T-helper 2 cell treated with Interferon-gamma antibody and Interleukin-4, amounts not matched to agents 100 ng/mL and 5 ng/mL, for 36 hours (primary cell): Measurements from ENCODE around the gene TULP1. TPM values are rescaled to one million over a fixed set of nuclear protein-coding genes. Genes with fewer than 3 reads are reported as not detected.

ENCODE experiments used
- intact Hi-C: fragments of 100-400 bp; cut with micrococcal nuclease; formaldehyde crosslinking; loops from one replicate; pipeline ENCODE4 v1.15.1; 2023
- total RNA-seq: library from RNA; stranded (reverse); gene quantifications from 2 replicates; pipeline ENCODE4 v1.2.3, GENCODE V29; 2022

TULP1 gene
- total RNA-seq, 1 donor from 2014 or later = not detected

GRCh38 chr6:35484921-35485392 is 27.7 kb downstream of the TULP1 start:
- intact Hi-C loops = no loop called here

- intact Hi-C loops = no loop called here
Observed at GRCh38 chr6:35483893-35484645, 28.6 kb downstream of the TULP1 start.

GRCh38 chr6:35483490-35483889 is 29.2 kb downstream of the TULP1 start:
- intact Hi-C loops = no loop called here

- intact Hi-C loops = no loop called here
Observed at GRCh38 chr6:35483062-35483461, 29.6 kb downstream of the TULP1 start.

GRCh38 chr6:35481226-35481625 is 31.5 kb downstream of the TULP1 start:
- intact Hi-C loops = no loop called here

- intact Hi-C loops = no loop called here
Observed at GRCh38 chr6:35480176-35480575, 32.5 kb downstream of the TULP1 start.

GRCh38 chr6:35478259-35478658 is 34.4 kb downstream of the TULP1 start:
- intact Hi-C loops = no loop called here

- intact Hi-C loops = no loop called here
Observed at GRCh38 chr6:35477551-35478179, 35.0 kb downstream of the TULP1 start.

GRCh38 chr6:35477028-35477427 is 35.7 kb downstream of the TULP1 start:
- intact Hi-C loops = no loop called here

- intact Hi-C loops = no loop called here
Observed at GRCh38 chr6:35476004-35476403, 36.7 kb downstream of the TULP1 start.

GRCh38 chr6:35475573-35475972 is 37.1 kb downstream of the TULP1 start:
- intact Hi-C loops = no loop called here

- intact Hi-C loops = no loop called here
Observed at GRCh38 chr6:35474942-35475570, 37.6 kb downstream of the TULP1 start.

GRCh38 chr6:35474131-35474941 is 38.4 kb downstream of the TULP1 start:
- intact Hi-C loops = no loop called here

- intact Hi-C loops = no loop called here
Observed at GRCh38 chr6:35473850-35474130, 38.9 kb downstream of the TULP1 start.

- intact Hi-C loops = no loop called here
Observed at GRCh38 chr6:35473075-35473849, 39.4 kb downstream of the TULP1 start.

GRCh38 chr6:35471836-35472345 is 40.8 kb downstream of the TULP1 start:
- intact Hi-C loops = no loop called here

- intact Hi-C loops = no loop called here
Observed at GRCh38 chr6:35470663-35471120, 42.0 kb downstream of the TULP1 start.

GRCh38 chr6:35469751-35470662 is 42.7 kb downstream of the TULP1 start:
- intact Hi-C loops = no loop called here

GRCh38 chr6:35468980-35469750 is 43.5 kb downstream of the TULP1 start:
- intact Hi-C loops = loop anchor here (1.0 kb wide), 4 partner anchors 17 to 172 kb away; partner anchors contain the start of genes DEF6, FANCE and PPARD
